ENCODE results near the gene VEGFA. TPM values are rescaled to one million over a fixed set of nuclear protein-coding genes. Genes with fewer than 3 reads are reported as not detected.

Gene VEGFA
- polyA plus RNA-seq, 3 donors: 19.0 to 454 (median 32.0) TPM

GRCh38 chr6:43729537-43729936, 40.5 kb upstream of the VEGFA start:
- no peak overlapping the region for H2AFZ ChIP-seq (ENCODE audit: insufficient read depth, low read depth, low read length, poor library complexity, severe bottlenecking)
- DNase-seq: no peak
- no peaks in the 10 kb centered on the region for H4K20me1 ChIP-seq (ENCODE audit: insufficient read depth, low read length)
- H3K4me3 Mint-ChIP-seq: no peak overlapping the region
- H3K27me3 ChIP-seq (ENCODE audit: control insufficient read depth in 2 of 2, insufficient read depth in 2 of 2, low read length in 2 of 2): peaks cover 9 to 20% of the 10 kb centered on the region in 2 donors
- no peak overlapping the region for H3K27ac ChIP-seq (ENCODE audit: low read depth in 1 of 2, low read length in 2 of 2)
- H3K9ac ChIP-seq (ENCODE audit: insufficient read depth, low read length, poor library complexity, severe bottlenecking): no peak overlapping the region
- no peak overlapping the region for H3K27ac Mint-ChIP-seq
- H3K4me1 ChIP-seq (ENCODE audit: control insufficient read depth in 1 of 2, insufficient read depth in 2 of 2, low read length in 2 of 2): peaks cover 28% of the 10 kb centered on the region in 2 donors
- WGBS (ENCODE audit: insufficient coverage): no CpG with 5 or more reads among the region's 6 CpGs
- H3K4me1 Mint-ChIP-seq: peaks cover 39% of the 10 kb centered on the region
- H3K27me3 Mint-ChIP-seq (ENCODE audit: low read depth in 3 of 3): peaks cover 8 to 51% (median 21%) of the 10 kb centered on the region in 3 donors
- H3K4me3 ChIP-seq (replicated peaks in 1 of 3; ENCODE audit: low read depth in 2 of 3, low read length in 3 of 3): no peak overlapping the region
- peaks cover 10 to 20% of the 10 kb centered on the region in 2 donors for H3K9me3 ChIP-seq (replicated peaks in 1 of 2; ENCODE audit: control insufficient read depth in 1 of 2, insufficient read depth in 1 of 2, low read length in 2 of 2)
- H3K79me2 ChIP-seq (ENCODE audit: insufficient read depth, low read length): no peaks in the 10 kb centered on the region
- no peaks in the 10 kb centered on the region for H3K36me3 ChIP-seq (replicated peaks in 1 of 2; ENCODE audit: control insufficient read depth in 1 of 2, insufficient read depth in 2 of 2, low read length in 2 of 2)
- peaks cover 8 to 30% (median 23%) of the 10 kb centered on the region in 7 donors for H3K9me3 Mint-ChIP-seq
- TF ChIP-seq, protein P1, sequence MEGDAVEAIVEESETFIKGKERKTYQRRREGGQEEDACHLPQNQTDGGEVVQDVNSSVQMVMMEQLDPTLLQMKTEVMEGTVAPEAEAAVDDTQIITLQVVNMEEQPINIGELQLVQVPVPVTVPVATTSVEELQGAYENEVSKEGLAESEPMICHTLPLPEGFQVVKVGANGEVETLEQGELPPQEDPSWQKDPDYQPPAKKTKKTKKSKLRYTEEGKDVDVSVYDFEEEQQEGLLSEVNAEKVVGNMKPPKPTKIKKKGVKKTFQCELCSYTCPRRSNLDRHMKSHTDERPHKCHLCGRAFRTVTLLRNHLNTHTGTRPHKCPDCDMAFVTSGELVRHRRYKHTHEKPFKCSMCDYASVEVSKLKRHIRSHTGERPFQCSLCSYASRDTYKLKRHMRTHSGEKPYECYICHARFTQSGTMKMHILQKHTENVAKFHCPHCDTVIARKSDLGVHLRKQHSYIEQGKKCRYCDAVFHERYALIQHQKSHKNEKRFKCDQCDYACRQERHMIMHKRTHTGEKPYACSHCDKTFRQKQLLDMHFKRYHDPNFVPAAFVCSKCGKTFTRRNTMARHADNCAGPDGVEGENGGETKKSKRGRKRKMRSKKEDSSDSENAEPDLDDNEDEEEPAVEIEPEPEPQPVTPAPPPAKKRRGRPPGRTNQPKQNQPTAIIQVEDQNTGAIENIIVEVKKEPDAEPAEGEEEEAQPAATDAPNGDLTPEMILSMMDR (IDR thresholded peaks at IDR 0.05): no peak
- no peak overlapping the region for H3K4me2 ChIP-seq (replicated peaks; ENCODE audit: extremely low read depth, low read length, poor library complexity, severe bottlenecking)
- H3K36me3 Mint-ChIP-seq: peaks cover 3 to 5% of the 10 kb centered on the region in 2 donors
- intact Hi-C loops (cut with micrococcal nuclease): loop anchor here (5.0 kb wide), 3 partner anchors 38 to 348 kb away; no protein-coding TSS in a partner anchor

DNA sequence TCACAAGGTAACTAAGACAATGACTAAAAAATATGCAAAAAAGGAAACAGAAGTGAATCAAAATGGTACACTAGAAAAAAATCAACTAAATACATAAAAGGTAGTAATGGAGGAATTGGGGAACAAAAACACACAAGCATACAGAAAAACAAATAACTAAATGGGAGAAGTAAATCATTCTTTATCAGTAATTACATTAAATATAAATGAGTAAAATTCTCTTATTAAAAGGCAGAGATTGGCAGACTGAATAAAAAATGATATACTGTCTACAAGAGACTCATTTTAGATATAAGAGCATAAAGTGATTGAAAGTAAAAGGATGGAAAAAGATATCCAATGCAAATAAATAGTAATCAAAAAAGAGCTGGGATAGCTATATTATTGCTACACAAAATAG, 39.4 kb upstream of the VEGFA start:
- H3K27ac ChIP-seq (ENCODE audit: low read depth in 1 of 2, low read length in 2 of 2): no peak overlapping the region
- no peak overlapping the region for H3K4me3 ChIP-seq (replicated peaks in 1 of 3; ENCODE audit: low read depth in 2 of 3, low read length in 3 of 3)
- peaks cover 32% of the 10 kb centered on the region for H3K4me1 Mint-ChIP-seq
- H3K36me3 ChIP-seq (replicated peaks in 1 of 2; ENCODE audit: control insufficient read depth in 1 of 2, insufficient read depth in 2 of 2, low read length in 2 of 2): no peaks in the 10 kb centered on the region
- H3K4me1 ChIP-seq (ENCODE audit: control insufficient read depth in 1 of 2, insufficient read depth in 2 of 2, low read length in 2 of 2): peaks cover 17 to 18% of the 10 kb centered on the region in 2 donors
- no peak overlapping the region for H2AFZ ChIP-seq (ENCODE audit: insufficient read depth, low read depth, low read length, poor library complexity, severe bottlenecking)
- no peak overlapping the region for H3K27ac Mint-ChIP-seq
- peaks cover 3 to 5% of the 10 kb centered on the region in 2 donors for H3K36me3 Mint-ChIP-seq
- peaks cover 10 to 20% of the 10 kb centered on the region in 2 donors for H3K9me3 ChIP-seq (replicated peaks in 1 of 2; ENCODE audit: control insufficient read depth in 1 of 2, insufficient read depth in 1 of 2, low read length in 2 of 2)
- intact Hi-C loops (cut with micrococcal nuclease): no loop called here
- no peaks in the 10 kb centered on the region for H3K79me2 ChIP-seq (ENCODE audit: insufficient read depth, low read length)
- H3K27me3 Mint-ChIP-seq (ENCODE audit: low read depth in 3 of 3): peaks cover 8 to 56% (median 25%) of the 10 kb centered on the region in 3 donors
- no peaks in the 10 kb centered on the region for H4K20me1 ChIP-seq (ENCODE audit: insufficient read depth, low read length)
- H3K4me3 Mint-ChIP-seq: no peak overlapping the region
- H3K27me3 ChIP-seq (ENCODE audit: control insufficient read depth in 2 of 2, insufficient read depth in 2 of 2, low read length in 2 of 2): peaks cover 9 to 20% of the 10 kb centered on the region in 2 donors
- H3K9ac ChIP-seq (ENCODE audit: insufficient read depth, low read length, poor library complexity, severe bottlenecking): no peak overlapping the region
- H3K9me3 Mint-ChIP-seq: peaks cover 8 to 29% (median 23%) of the 10 kb centered on the region in 7 donors
- no peak for DNase-seq
- TF ChIP-seq, protein P1 (IDR thresholded peaks at IDR 0.05): no peak
- H3K4me2 ChIP-seq (replicated peaks; ENCODE audit: extremely low read depth, low read length, poor library complexity, severe bottlenecking): no peak overlapping the region

All from CD14-positive monocyte (primary cell).